ENCODE results near the gene CBFA2T3.

- no peak for TF ChIP-seq MAX (IDR thresholded peaks at IDR 0.05)
- no peak for TF ChIP-seq EGR1 (IDR thresholded peaks at IDR 0.05; ENCODE audit: borderline replicate concordance, low read depth, low read length)
- TF ChIP-seq PHF8 (conservative IDR thresholded peaks at IDR 0.05; ENCODE audit: low read depth, low read length), result no peak
- TF ChIP-seq GTF2F1 (IDR thresholded peaks at IDR 0.05; ENCODE audit: borderline replicate concordance, low read depth, low read length), result no peak
- TF ChIP-seq BCL11A (IDR thresholded peaks at IDR 0.05; ENCODE audit: low read depth in 2 of 2, low read length in 2 of 2), result no peak
- no peak for TF ChIP-seq EZH2 (IDR thresholded peaks at IDR 0.05; ENCODE audit: low read depth, low read length, severe bottlenecking)
- TF ChIP-seq CTCF (IDR thresholded peaks at IDR 0.05; ENCODE audit: control extremely low read depth in 1 of 3, insufficient read depth in 1 of 3, low read depth in 1 of 3, low read length in 3 of 3), result no peak
- no peak for TF ChIP-seq JUN (IDR thresholded peaks at IDR 0.05; ENCODE audit: low read depth, low read length)
Observed at GRCh38 chr16:89006036-89006752, 29.2 kb upstream of the CBFA2T3 start.
